IMR-90 (cell line): ENCODE results near the gene EVI2A. TPM values are rescaled to one million over a fixed set of nuclear protein-coding genes. Genes with fewer than 3 reads are reported as not detected.

ENCODE experiments used
- ATAC-seq: fragments of 200-7000 bp; cut with Tn5 transposase; 2 replicates; pipeline ENCODE4 v1.9.1; 2020; ENCODE audit warnings: low read depth, mild to moderate bottlenecking, moderate library complexity
- BruUV-seq: library from RNA; stranded (reverse); fragments of 400-500 nt; replicated peaks from 2 replicates; lab custom pipeline; 2021; lab: Mats Ljungman, UMichigan
- CTCF ChIA-PET: fragments of 300-600 bp; formaldehyde crosslinking; extraction: SDS; loops from one replicate; lab custom pipeline; 2021; ENCODE audit warnings: antibody characterized with exemption; lab: Yijun Ruan, JAX
- POLR2A ChIA-PET: fragments of 300-600 bp; sonication (Branson Sonifier 250); formaldehyde crosslinking; loops from one replicate; lab custom pipeline; 2022; ENCODE audit warnings: antibody characterized with exemption; ENCODE audit not compliant: unreplicated experiment; lab: Charles Lee
- DNase-seq: peaks from one replicate; pipeline ENCODE4 v3.0.0; 2013
- H2AFZ ChIP-seq: replicated peaks from 2 replicates; pipeline ENCODE3; 2013; ENCODE audit warnings: low read length, mild to moderate bottlenecking; ENCODE audit not compliant: poor library complexity
- H2AK5ac ChIP-seq: 2 replicates; pipeline ENCODE4 v1.6.1; 2013; ENCODE audit warnings: low read depth, low read length, inconsistent platforms
- H2AK9ac ChIP-seq: replicated peaks from 2 replicates; pipeline ENCODE3; 2013; ENCODE audit warnings: mild to moderate bottlenecking, low read depth, low read length, moderate library complexity; ENCODE audit not compliant: poor library complexity
- H2BK120ac ChIP-seq: 2 replicates; pipeline ENCODE4 v1.6.1; 2013; ENCODE audit warnings: low read depth, low read length, inconsistent platforms
- H2BK15ac ChIP-seq: 3 replicates; pipeline ENCODE4 v1.6.1; 2013; ENCODE audit warnings: low read depth, low read length, inconsistent platforms
- H2BK20ac ChIP-seq: 2 replicates; pipeline ENCODE4 v1.6.1; 2013; ENCODE audit warnings: low read depth, mild to moderate bottlenecking, inconsistent platforms, low read length, moderate library complexity
- H2BK5ac ChIP-seq: 2 replicates; pipeline ENCODE4 v1.6.1; 2013; ENCODE audit warnings: mild to moderate bottlenecking, low read depth, low read length, inconsistent platforms; ENCODE audit not compliant: poor library complexity, severe bottlenecking
- H3K14ac ChIP-seq: replicated peaks from 2 replicates; pipeline ENCODE4 v1.6.1; 2013; ENCODE audit warnings: low read depth, low read length, inconsistent platforms
- H3K18ac ChIP-seq: 2 replicates; pipeline ENCODE4 v1.6.1; 2013; ENCODE audit warnings: low read depth, low read length, control low read depth
- H3K23ac ChIP-seq: 2 replicates; pipeline ENCODE4 v1.6.1; 2013; ENCODE audit warnings: low read depth, low read length, inconsistent platforms
- H3K27ac ChIP-seq: 2 replicates; pipeline ENCODE4 v1.5.1; 2013; ENCODE audit warnings: mild to moderate bottlenecking, control low read depth, low read length; ENCODE audit not compliant: insufficient read depth
- H3K27me3 ChIP-seq: 2 replicates; pipeline ENCODE4 v1.6.1; 2013; ENCODE audit warnings: low read length; ENCODE audit not compliant: control insufficient read depth, insufficient read depth
- H3K36me3 ChIP-seq: 2 replicates; pipeline ENCODE4 v1.6.1; 2013; ENCODE audit warnings: low read length, mixed read lengths; ENCODE audit not compliant: control insufficient read depth, insufficient read depth
- H3K4ac ChIP-seq: 2 replicates; pipeline ENCODE4 v1.6.1; 2013; ENCODE audit warnings: low read depth, low read length, inconsistent platforms
- H3K4me1 ChIP-seq: 2 replicates; pipeline ENCODE4 v1.6.1; 2013; ENCODE audit warnings: low read length, mixed read lengths; ENCODE audit not compliant: control insufficient read depth, insufficient read depth
- H3K4me2 ChIP-seq: 2 replicates; pipeline ENCODE4 v1.6.1; 2013; ENCODE audit warnings: low read depth, mild to moderate bottlenecking, control low read depth, low read length, moderate library complexity
- H3K4me3 ChIP-seq: 2 replicates; pipeline ENCODE4 v1.5.1; 2013; ENCODE audit warnings: low read depth, mild to moderate bottlenecking, control low read depth, low read length, moderate library complexity; ENCODE audit not compliant: insufficient read depth
- H3K56ac ChIP-seq: 2 replicates; pipeline ENCODE4 v1.6.1; 2013; ENCODE audit warnings: low read length, inconsistent platforms; ENCODE audit not compliant: insufficient read depth; ENCODE audit errors: extremely low read depth
- H3K79me1 ChIP-seq, 2 experiments: 2 replicates each; pipeline ENCODE4 v1.6.1; 2013; ENCODE audit warnings: low read length in 2 of 2, inconsistent platforms in 1 of 2, low read depth in 1 of 2
- H3K9ac ChIP-seq: 2 replicates; pipeline ENCODE4 v1.6.1; 2013; ENCODE audit warnings: low read depth, low read length, control low read depth
- H3K9me1 ChIP-seq: 2 replicates; pipeline ENCODE4 v1.6.1; 2013; ENCODE audit warnings: low read length, inconsistent platforms; ENCODE audit not compliant: insufficient read depth
- H3K9me3 ChIP-seq: 2 replicates; pipeline ENCODE4 v1.6.1; 2013; ENCODE audit warnings: low read length; ENCODE audit not compliant: control insufficient read depth, insufficient read depth
- H4K20me1 ChIP-seq: 2 replicates; pipeline ENCODE4 v1.6.1; 2013; ENCODE audit warnings: low read length, inconsistent platforms; ENCODE audit not compliant: insufficient read depth
- H4K5ac ChIP-seq: 2 replicates; pipeline ENCODE4 v1.6.1; 2013; ENCODE audit warnings: mild to moderate bottlenecking, low read depth, low read length, control low read depth
- H4K8ac ChIP-seq, 2 experiments: 2 replicates each; pipeline ENCODE4 v1.6.1; 2013; ENCODE audit warnings: low read depth in 2 of 2, low read length in 2 of 2, control low read depth in 1 of 2, inconsistent platforms in 1 of 2
- H4K91ac ChIP-seq: 2 replicates; pipeline ENCODE4 v1.6.1; 2013; ENCODE audit warnings: low read depth, low read length, inconsistent platforms; ENCODE audit not compliant: insufficient read depth
- MAFK ChIP-seq: IDR thresholded peaks from 2 replicates; pipeline ENCODE4 v1.6.1; 2012; ENCODE audit warnings: low read depth, low read length, improper control_type of control experiment
- RAD21 ChIP-seq: IDR thresholded peaks from 2 replicates; pipeline ENCODE4 v1.6.1; 2012; ENCODE audit warnings: low read length, improper control_type of control experiment
- dilution Hi-C: fragments of 300-500 bp; cut with HindIII; formaldehyde crosslinking; loops from one replicate; pipeline ENCODE4 v1.14.3; 2018; ENCODE audit warnings: low sequenced_read_pairs; ENCODE audit not compliant: unreplicated experiment
- in situ Hi-C: fragments of 300-500 bp; cut with MboI; formaldehyde crosslinking; loops from 3 replicates; pipeline ENCODE4 v1.14.3; 2019; ENCODE audit warnings: low sequenced_read_pairs, inconsistent platforms, mixed read lengths
- intact Hi-C: fragments of 100-400 bp; cut with micrococcal nuclease; formaldehyde crosslinking; loops from 2 replicates; pipeline ENCODE4 v1.10.0; 2022
- polyA plus RNA-seq, 3 experiments: library from polyadenylated mRNA; depleted of rRNA; stranded (reverse); fragments of >200 nt; gene quantifications; 2 replicates each; pipeline ENCODE4 v1.2.3, GENCODE V29; 2012; ENCODE audit warnings: low replicate concordance in 1 of 3
- total RNA-seq: library from RNA; depleted of rRNA; stranded (reverse); fragments of >200 nt; gene quantifications from 2 replicates; pipeline ENCODE4 v1.2.3, GENCODE V29; 2012

The EVI2A gene
- total and polyA plus RNA-seq, 2 of the 4 experiments (the other 2 are of a cell fraction), result 0.50 to 0.90 TPM

- Histone ChIP-seq H3K14ac (no peak overlapping the region), H3K36me3 (peaks cover 11% of the 10 kb centered on the region), H2BK20ac (no peak overlapping the region), H2AFZ (no peak overlapping the region), H3K79me1 (peaks cover 8 to 27% of the 10 kb centered on the region in 2 experiments), H2AK9ac (no peak overlapping the region), H4K5ac (no peak overlapping the region), H2AK5ac (no peak overlapping the region), H3K56ac (no peak overlapping the region), H2BK120ac (no peak overlapping the region), H3K9me3 (no peaks in the 10 kb centered on the region), H2BK15ac (no peak overlapping the region), H4K8ac (no peak overlapping the region), H3K18ac (no peak overlapping the region), H4K91ac (no peak overlapping the region), H3K9ac (no peak overlapping the region), H4K20me1 (no peaks in the 10 kb centered on the region), H3K27me3 (no peaks in the 10 kb centered on the region), H3K4me3 (no peak overlapping the region), H3K23ac (no peak overlapping the region), H3K4ac (no peak overlapping the region), H3K4me1 (peaks cover 8% of the 10 kb centered on the region), H2BK5ac (no peak overlapping the region), H3K27ac (no peak overlapping the region), H3K9me1 (peaks cover 14% of the 10 kb centered on the region; the same call in 1 of the 2 replicates), H3K4me2 (no peak overlapping the region)
- ChIA-PET POLR2A (no interaction called here), CTCF (no interaction called here)
- ATAC-seq, result no peak
- intact Hi-C loops (no loop called here), in situ Hi-C loops (no loop called here), dilution Hi-C loops (no loop called here)
- DNase-seq, result no peak
- no TSS peak for BruUV-seq
- TF ChIP-seq RAD21, result no peak
- 0 out of 2 replicates have a peak, but pooled peaks have one; percentile 41 for TF ChIP-seq MAFK
Measured at GRCh38 chr17:31272803-31273202, 48.6 kb downstream of the EVI2A start.
